IMR-90 (cell line): ENCODE data around the gene EPB41L5. TPM values are rescaled to one million over a fixed set of nuclear protein-coding genes. Genes with fewer than 3 reads are reported as not detected.

ENCODE experiments used
- ATAC-seq: fragments of 200-7000 bp; cut with Tn5 transposase; 2 replicates; pipeline ENCODE4 v1.9.1; 2020; ENCODE audit warnings: low read depth, mild to moderate bottlenecking, moderate library complexity
- BruUV-seq: library from RNA; stranded (reverse); fragments of 400-500 nt; replicated peaks from 2 replicates; lab custom pipeline; 2021; lab: Mats Ljungman, UMichigan
- CTCF ChIA-PET: fragments of 300-600 bp; formaldehyde crosslinking; extraction: SDS; loops from one replicate; lab custom pipeline; 2021; ENCODE audit warnings: antibody characterized with exemption; lab: Yijun Ruan, JAX
- POLR2A ChIA-PET: fragments of 300-600 bp; sonication (Branson Sonifier 250); formaldehyde crosslinking; loops from one replicate; lab custom pipeline; 2022; ENCODE audit warnings: antibody characterized with exemption; ENCODE audit not compliant: unreplicated experiment; lab: Charles Lee
- DNase-seq: peaks from one replicate; pipeline ENCODE4 v3.0.0; 2013
- H2AFZ ChIP-seq: replicated peaks from 2 replicates; pipeline ENCODE3; 2013; ENCODE audit warnings: low read length, mild to moderate bottlenecking; ENCODE audit not compliant: poor library complexity
- H2AK5ac ChIP-seq: 2 replicates; pipeline ENCODE4 v1.6.1; 2013; ENCODE audit warnings: low read depth, low read length, inconsistent platforms
- H2AK9ac ChIP-seq: replicated peaks from 2 replicates; pipeline ENCODE3; 2013; ENCODE audit warnings: mild to moderate bottlenecking, low read depth, low read length, moderate library complexity; ENCODE audit not compliant: poor library complexity
- H2BK120ac ChIP-seq: 2 replicates; pipeline ENCODE4 v1.6.1; 2013; ENCODE audit warnings: low read depth, low read length, inconsistent platforms
- H2BK15ac ChIP-seq: 3 replicates; pipeline ENCODE4 v1.6.1; 2013; ENCODE audit warnings: low read depth, low read length, inconsistent platforms
- H2BK20ac ChIP-seq: 2 replicates; pipeline ENCODE4 v1.6.1; 2013; ENCODE audit warnings: low read depth, mild to moderate bottlenecking, inconsistent platforms, low read length, moderate library complexity
- H2BK5ac ChIP-seq: 2 replicates; pipeline ENCODE4 v1.6.1; 2013; ENCODE audit warnings: mild to moderate bottlenecking, low read depth, low read length, inconsistent platforms; ENCODE audit not compliant: poor library complexity, severe bottlenecking
- H3K14ac ChIP-seq: replicated peaks from 2 replicates; pipeline ENCODE4 v1.6.1; 2013; ENCODE audit warnings: low read depth, low read length, inconsistent platforms
- H3K18ac ChIP-seq: 2 replicates; pipeline ENCODE4 v1.6.1; 2013; ENCODE audit warnings: low read depth, low read length, control low read depth
- H3K23ac ChIP-seq: 2 replicates; pipeline ENCODE4 v1.6.1; 2013; ENCODE audit warnings: low read depth, low read length, inconsistent platforms
- H3K27ac ChIP-seq: 2 replicates; pipeline ENCODE4 v1.5.1; 2013; ENCODE audit warnings: mild to moderate bottlenecking, control low read depth, low read length; ENCODE audit not compliant: insufficient read depth
- H3K27me3 ChIP-seq: 2 replicates; pipeline ENCODE4 v1.6.1; 2013; ENCODE audit warnings: low read length; ENCODE audit not compliant: control insufficient read depth, insufficient read depth
- H3K36me3 ChIP-seq: 2 replicates; pipeline ENCODE4 v1.6.1; 2013; ENCODE audit warnings: low read length, mixed read lengths; ENCODE audit not compliant: control insufficient read depth, insufficient read depth
- H3K4ac ChIP-seq: 2 replicates; pipeline ENCODE4 v1.6.1; 2013; ENCODE audit warnings: low read depth, low read length, inconsistent platforms
- H3K4me1 ChIP-seq: 2 replicates; pipeline ENCODE4 v1.6.1; 2013; ENCODE audit warnings: low read length, mixed read lengths; ENCODE audit not compliant: control insufficient read depth, insufficient read depth
- H3K4me2 ChIP-seq: 2 replicates; pipeline ENCODE4 v1.6.1; 2013; ENCODE audit warnings: low read depth, mild to moderate bottlenecking, control low read depth, low read length, moderate library complexity
- H3K4me3 ChIP-seq: 2 replicates; pipeline ENCODE4 v1.5.1; 2013; ENCODE audit warnings: low read depth, mild to moderate bottlenecking, control low read depth, low read length, moderate library complexity; ENCODE audit not compliant: insufficient read depth
- H3K56ac ChIP-seq: 2 replicates; pipeline ENCODE4 v1.6.1; 2013; ENCODE audit warnings: low read length, inconsistent platforms; ENCODE audit not compliant: insufficient read depth; ENCODE audit errors: extremely low read depth
- H3K79me1 ChIP-seq, 2 experiments: 2 replicates each; pipeline ENCODE4 v1.6.1; 2013; ENCODE audit warnings: low read length in 2 of 2, inconsistent platforms in 1 of 2, low read depth in 1 of 2
- H3K9ac ChIP-seq: 2 replicates; pipeline ENCODE4 v1.6.1; 2013; ENCODE audit warnings: low read depth, low read length, control low read depth
- H3K9me1 ChIP-seq: 2 replicates; pipeline ENCODE4 v1.6.1; 2013; ENCODE audit warnings: low read length, inconsistent platforms; ENCODE audit not compliant: insufficient read depth
- H3K9me3 ChIP-seq: 2 replicates; pipeline ENCODE4 v1.6.1; 2013; ENCODE audit warnings: low read length; ENCODE audit not compliant: control insufficient read depth, insufficient read depth
- H4K20me1 ChIP-seq: 2 replicates; pipeline ENCODE4 v1.6.1; 2013; ENCODE audit warnings: low read length, inconsistent platforms; ENCODE audit not compliant: insufficient read depth
- H4K5ac ChIP-seq: 2 replicates; pipeline ENCODE4 v1.6.1; 2013; ENCODE audit warnings: mild to moderate bottlenecking, low read depth, low read length, control low read depth
- H4K8ac ChIP-seq, 2 experiments: 2 replicates each; pipeline ENCODE4 v1.6.1; 2013; ENCODE audit warnings: low read depth in 2 of 2, low read length in 2 of 2, control low read depth in 1 of 2, inconsistent platforms in 1 of 2
- H4K91ac ChIP-seq: 2 replicates; pipeline ENCODE4 v1.6.1; 2013; ENCODE audit warnings: low read depth, low read length, inconsistent platforms; ENCODE audit not compliant: insufficient read depth
- BHLHE40 ChIP-seq: fragments of 150-350 bp; IDR thresholded peaks from 2 replicates; pipeline ENCODE4 v1.6.1; 2016; ENCODE audit warnings: mild to moderate bottlenecking, low read depth, low read length
- CEBPB ChIP-seq: IDR thresholded peaks from 2 replicates; pipeline ENCODE4 v1.6.1; 2012; ENCODE audit warnings: low read depth, low read length, improper control_type of control experiment
- CHD1 ChIP-seq: IDR thresholded peaks from 2 replicates; pipeline ENCODE4 v1.6.1; 2012; ENCODE audit warnings: low read depth, low read length, improper control_type of control experiment
- ELK1 ChIP-seq: fragments of 150-350 bp; IDR thresholded peaks from 2 replicates; pipeline ENCODE4 v1.6.1; 2016; ENCODE audit warnings: low read depth, mild to moderate bottlenecking, low read length, moderate library complexity, borderline replicate concordance
- MAFK ChIP-seq: IDR thresholded peaks from 2 replicates; pipeline ENCODE4 v1.6.1; 2012; ENCODE audit warnings: low read depth, low read length, improper control_type of control experiment
- MAZ ChIP-seq: IDR thresholded peaks from 2 replicates; pipeline ENCODE4 v1.6.1; 2012; ENCODE audit warnings: low read depth, mild to moderate bottlenecking, low read length, improper control_type of control experiment, moderate library complexity, borderline replicate concordance
- MXI1 ChIP-seq: IDR thresholded peaks from 2 replicates; pipeline ENCODE4 v1.6.1; 2012; ENCODE audit warnings: low read depth, mild to moderate bottlenecking, low read length, moderate library complexity, borderline replicate concordance
- NFE2L2 ChIP-seq: fragments of 150-350 bp; IDR thresholded peaks from 2 replicates; pipeline ENCODE4 v1.6.1; 2016; ENCODE audit warnings: low read depth, mild to moderate bottlenecking, low read length
- POLR2A ChIP-seq: IDR thresholded peaks from 2 replicates; pipeline ENCODE4 v1.6.1; 2012; ENCODE audit warnings: mild to moderate bottlenecking, low read depth, low read length
- RAD21 ChIP-seq: IDR thresholded peaks from 2 replicates; pipeline ENCODE4 v1.6.1; 2012; ENCODE audit warnings: low read length, improper control_type of control experiment
- RCOR1 ChIP-seq: IDR thresholded peaks from 2 replicates; pipeline ENCODE4 v1.6.1; 2012; ENCODE audit warnings: mild to moderate bottlenecking, low read length, improper control_type of control experiment; ENCODE audit not compliant: insufficient replicate concordance
- USF2 ChIP-seq: fragments of 150-350 bp; IDR thresholded peaks from 2 replicates; pipeline ENCODE4 v1.6.1; 2017; ENCODE audit warnings: mild to moderate bottlenecking, antibody characterized with exemption, low read length, low read depth
- WGBS, 2 experiments: methylation state at CpG; one replicate each; pipeline versions ENCODE4 v1.1.5 to v1.1.7; 2013; ENCODE audit warnings: missing lambda C conversion rate in 2 of 2; ENCODE audit not compliant: insufficient read length in 1 of 2; ENCODE audit errors: extremely low coverage in 2 of 2; 5-methylcytosine and 5-hydroxymethylcytosine counted together
- dilution Hi-C: fragments of 300-500 bp; cut with HindIII; formaldehyde crosslinking; loops from one replicate; pipeline ENCODE4 v1.14.3; 2018; ENCODE audit warnings: low sequenced_read_pairs; ENCODE audit not compliant: unreplicated experiment
- in situ Hi-C: fragments of 300-500 bp; cut with MboI; formaldehyde crosslinking; loops from 3 replicates; pipeline ENCODE4 v1.14.3; 2019; ENCODE audit warnings: low sequenced_read_pairs, inconsistent platforms, mixed read lengths
- intact Hi-C: fragments of 100-400 bp; cut with micrococcal nuclease; formaldehyde crosslinking; loops from 2 replicates; pipeline ENCODE4 v1.10.0; 2022
- polyA plus RNA-seq, 3 experiments: library from polyadenylated mRNA; depleted of rRNA; stranded (reverse); fragments of >200 nt; gene quantifications; 2 replicates each; pipeline ENCODE4 v1.2.3, GENCODE V29; 2012; ENCODE audit warnings: low replicate concordance in 1 of 3
- total RNA-seq: library from RNA; depleted of rRNA; stranded (reverse); fragments of >200 nt; gene quantifications from 2 replicates; pipeline ENCODE4 v1.2.3, GENCODE V29; 2012
- TF ChIP-seq, protein P1 (sequence below): conservative IDR thresholded peaks from 2 replicates; pipeline ENCODE4 v1.5.1; 2012; ENCODE audit warnings: mild to moderate bottlenecking, low read depth, low read length, improper control_type of control experiment

EPB41L5 gene
- total and polyA plus RNA-seq, 2 of the 4 experiments (the other 2 are of a cell fraction), result 5.1 to 10.6 TPM

DNA sequence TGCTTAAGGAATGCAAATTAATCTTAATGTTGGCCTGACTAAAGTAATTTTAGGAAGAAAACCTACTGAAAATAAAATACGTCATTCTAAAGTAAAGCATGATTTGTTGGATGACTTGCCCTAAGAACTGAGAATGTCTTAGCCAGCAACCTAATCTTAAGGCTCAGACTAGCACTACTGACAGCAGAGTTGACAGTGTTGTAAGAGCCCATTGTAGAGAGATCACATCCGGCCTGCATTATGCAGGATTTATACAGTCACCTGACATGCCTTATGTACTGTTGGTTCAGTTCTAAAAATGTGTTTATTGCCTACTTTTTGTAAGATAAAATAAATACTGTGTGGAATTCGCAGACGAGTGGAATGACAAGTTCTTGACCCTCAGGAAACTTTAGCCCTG is 128.0 kb downstream of the EPB41L5 start:
- H3K9me3 ChIP-seq, result no peaks in the 10 kb centered on the region
- H4K5ac ChIP-seq, result no peak overlapping the region
- no peak overlapping the region for H3K4me2 ChIP-seq
- no peak for DNase-seq
- TF ChIP-seq MXI1 (no peak), CEBPB (no peak), MAFK (no peak), BHLHE40 (no peak), USF2 (no peak), CHD1 (no peak), POLR2A (no peak), RAD21 (no peak), ELK1 (no peak), MAZ (no peak), RCOR1 (no peak), NFE2L2 (no peak)
- TF ChIP-seq, protein P1, sequence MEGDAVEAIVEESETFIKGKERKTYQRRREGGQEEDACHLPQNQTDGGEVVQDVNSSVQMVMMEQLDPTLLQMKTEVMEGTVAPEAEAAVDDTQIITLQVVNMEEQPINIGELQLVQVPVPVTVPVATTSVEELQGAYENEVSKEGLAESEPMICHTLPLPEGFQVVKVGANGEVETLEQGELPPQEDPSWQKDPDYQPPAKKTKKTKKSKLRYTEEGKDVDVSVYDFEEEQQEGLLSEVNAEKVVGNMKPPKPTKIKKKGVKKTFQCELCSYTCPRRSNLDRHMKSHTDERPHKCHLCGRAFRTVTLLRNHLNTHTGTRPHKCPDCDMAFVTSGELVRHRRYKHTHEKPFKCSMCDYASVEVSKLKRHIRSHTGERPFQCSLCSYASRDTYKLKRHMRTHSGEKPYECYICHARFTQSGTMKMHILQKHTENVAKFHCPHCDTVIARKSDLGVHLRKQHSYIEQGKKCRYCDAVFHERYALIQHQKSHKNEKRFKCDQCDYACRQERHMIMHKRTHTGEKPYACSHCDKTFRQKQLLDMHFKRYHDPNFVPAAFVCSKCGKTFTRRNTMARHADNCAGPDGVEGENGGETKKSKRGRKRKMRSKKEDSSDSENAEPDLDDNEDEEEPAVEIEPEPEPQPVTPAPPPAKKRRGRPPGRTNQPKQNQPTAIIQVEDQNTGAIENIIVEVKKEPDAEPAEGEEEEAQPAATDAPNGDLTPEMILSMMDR, result no peak
- H3K14ac ChIP-seq, result no peak overlapping the region
- no peak overlapping the region for H3K23ac ChIP-seq
- no peak overlapping the region for H3K56ac ChIP-seq
- no peak overlapping the region for H4K8ac ChIP-seq
- no peak overlapping the region for H3K27ac ChIP-seq
- H4K91ac ChIP-seq, result no peak overlapping the region
- POLR2A ChIA-PET, result no interaction called here
- dilution Hi-C loops (no loop called here), in situ Hi-C loops (no loop called here), intact Hi-C loops (no loop called here)
- no peaks in the 10 kb centered on the region for H3K36me3 ChIP-seq
- H4K20me1 ChIP-seq, result no peaks in the 10 kb centered on the region
- H2BK15ac ChIP-seq, result no peak overlapping the region
- H2AK9ac ChIP-seq, result no peak overlapping the region
- H2BK20ac ChIP-seq, result no peak overlapping the region
- no peaks in the 10 kb centered on the region for H3K27me3 ChIP-seq
- no peak for ATAC-seq
- H2BK5ac ChIP-seq, result no peak overlapping the region
- no peak overlapping the region for H3K9ac ChIP-seq
- no peaks in the 10 kb centered on the region for H3K4me1 ChIP-seq
- no TSS peak for BruUV-seq
- H2BK120ac ChIP-seq, result no peak overlapping the region
- H3K4ac ChIP-seq, result no peak overlapping the region
- WGBS, 2 experiments, result no CpG with 5 or more reads among the region's 4 CpGs
- no peak overlapping the region for H3K18ac ChIP-seq
- no peak overlapping the region for H3K4me3 ChIP-seq
- no peak overlapping the region for H2AFZ ChIP-seq
- CTCF ChIA-PET, result no interaction called here
- no peak overlapping the region for H2AK5ac ChIP-seq
- no peaks in the 10 kb centered on the region for H3K79me1 ChIP-seq
- no peaks in the 10 kb centered on the region for H3K9me1 ChIP-seq
